Mesothelial cell of epicardium (in vitro differentiated cells): ENCODE measurements around the gene KRT72. TPM values are rescaled to one million over a fixed set of nuclear protein-coding genes. Genes with fewer than 3 reads are reported as not detected.

ENCODE experiments used
- DNase-seq, 2 experiments: peaks; one replicate each; pipeline ENCODE4 v3.0.0; 2021; ENCODE audit warnings: low spot score in 2 of 2; ENCODE audit not compliant: unreplicated experiment in 2 of 2
- H3K27ac Mint-ChIP-seq: 2 replicates; pipeline ENCODE4 v1.8.0; 2021; ENCODE audit warnings: mixed read lengths
- H3K27me3 Mint-ChIP-seq: 2 replicates; pipeline ENCODE4 v1.8.0; 2021; ENCODE audit warnings: low read depth, mixed read lengths
- H3K36me3 Mint-ChIP-seq: 2 replicates; pipeline ENCODE4 v1.8.0; 2021; ENCODE audit warnings: mixed read lengths
- H3K4me1 Mint-ChIP-seq: 2 replicates; pipeline ENCODE4 v1.8.0; 2021; ENCODE audit warnings: mixed read lengths
- H3K4me3 Mint-ChIP-seq: 2 replicates; pipeline ENCODE4 v1.8.0; 2021; ENCODE audit warnings: mild to moderate bottlenecking, moderate library complexity, mixed read lengths
- H3K9me3 Mint-ChIP-seq: 2 replicates; pipeline ENCODE4 v1.8.0; 2021; ENCODE audit warnings: mixed read lengths
- CTCF ChIP-seq: fragments of 200-600 bp; sonication (generic); IDR thresholded peaks from one replicate; pipeline ENCODE4 v1.5.0; 2021; ENCODE audit warnings: antibody characterized with exemption; ENCODE audit not compliant: unreplicated experiment
- total RNA-seq: library from RNA; stranded (reverse); gene quantifications from 3 replicates; pipeline ENCODE4 v1.2.1, GENCODE V29; 2021

Gene KRT72
- total RNA-seq, 1 donor from 2014 or later = not detected

- Mint-ChIP-seq H3K4me1 (no peaks in the 10 kb centered on the region), H3K9me3 (no peaks in the 10 kb centered on the region), H3K27me3 (peaks cover 80% of the 10 kb centered on the region), H3K36me3 (no peaks in the 10 kb centered on the region), H3K4me3 (no peak overlapping the region), H3K27ac (no peak overlapping the region)
- no peak for TF ChIP-seq CTCF
- no peak for DNase-seq
These were observed 45.4 kb upstream of the KRT72 start for GRCh38 chr12:52646613-52647012.

DNA sequence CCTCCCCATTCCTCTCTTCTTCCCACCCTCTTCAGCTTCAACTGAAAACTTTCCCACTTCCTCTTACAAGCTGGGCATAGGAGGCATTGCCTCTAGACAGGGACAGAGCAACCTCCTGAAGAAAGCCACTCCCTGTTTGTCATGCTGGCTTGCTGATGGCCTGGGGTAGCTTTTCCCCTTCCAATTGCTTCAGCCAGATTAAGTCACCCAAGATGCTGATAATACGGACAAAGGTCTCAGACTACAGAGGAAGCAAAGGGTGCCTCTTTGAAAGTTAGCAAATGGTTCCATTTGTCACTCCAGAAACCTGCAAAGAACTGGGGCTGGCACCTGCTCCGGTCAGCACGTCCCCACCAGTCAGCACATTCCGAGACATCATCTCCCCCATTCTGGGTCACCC lies 44.7 kb upstream of the KRT72 start:
- no peaks in the 10 kb centered on the region for H3K4me1 Mint-ChIP-seq
- peaks cover 83% of the 10 kb centered on the region for H3K27me3 Mint-ChIP-seq
- H3K9me3 Mint-ChIP-seq = no peaks in the 10 kb centered on the region
- no peak for DNase-seq
- no peak overlapping the region for H3K27ac Mint-ChIP-seq
- H3K36me3 Mint-ChIP-seq = no peaks in the 10 kb centered on the region
- H3K4me3 Mint-ChIP-seq = no peak overlapping the region
- no peak for TF ChIP-seq CTCF

GRCh38 chr12:52645120-52645761 lies 44.0 kb upstream of the KRT72 start:
- Mint-ChIP-seq H3K9me3 (no peaks in the 10 kb centered on the region), H3K27me3 (peaks cover 83% of the 10 kb centered on the region), H3K27ac (no peak overlapping the region), H3K4me3 (no peak overlapping the region), H3K36me3 (no peaks in the 10 kb centered on the region), H3K4me1 (no peaks in the 10 kb centered on the region)
- DNase-seq = no peak
- no peak for TF ChIP-seq CTCF

DNA sequence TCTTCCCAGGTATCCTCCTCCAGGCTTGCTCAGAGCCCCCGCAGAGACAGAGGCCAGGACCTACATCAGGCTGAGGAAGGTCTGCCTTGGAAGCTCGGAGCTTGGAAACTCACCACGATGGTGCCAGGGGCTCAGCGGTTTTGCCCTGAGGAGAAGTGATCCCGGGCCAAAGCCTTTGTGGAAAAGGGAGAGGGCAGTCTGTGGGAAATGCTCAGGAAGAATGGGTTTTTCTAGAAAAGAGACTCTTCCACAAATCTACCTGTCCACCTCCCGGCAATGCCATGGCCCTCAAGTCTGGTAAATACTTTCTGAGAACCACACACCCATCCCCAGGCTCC lies 42.8 kb upstream of the KRT72 start:
- Mint-ChIP-seq H3K27me3 (peaks cover 80% of the 10 kb centered on the region), H3K4me1 (no peaks in the 10 kb centered on the region), H3K36me3 (no peaks in the 10 kb centered on the region), H3K4me3 (no peak overlapping the region), H3K27ac (no peak overlapping the region), H3K9me3 (no peaks in the 10 kb centered on the region)
- no peak for TF ChIP-seq CTCF
- no peak for DNase-seq

- Mint-ChIP-seq H3K4me3 (no peak overlapping the region), H3K27ac (no peak overlapping the region), H3K4me1 (no peaks in the 10 kb centered on the region), H3K36me3 (no peaks in the 10 kb centered on the region), H3K27me3 (peaks cover 82% of the 10 kb centered on the region), H3K9me3 (no peaks in the 10 kb centered on the region)
- TF ChIP-seq CTCF = no peak
- DNase-seq = no peak
These were observed 42.2 kb upstream of the KRT72 start for GRCh38 chr12:52643233-52644077.
